ENCODE measurements around the gene CDK1.

CDK1 gene

DNA sequence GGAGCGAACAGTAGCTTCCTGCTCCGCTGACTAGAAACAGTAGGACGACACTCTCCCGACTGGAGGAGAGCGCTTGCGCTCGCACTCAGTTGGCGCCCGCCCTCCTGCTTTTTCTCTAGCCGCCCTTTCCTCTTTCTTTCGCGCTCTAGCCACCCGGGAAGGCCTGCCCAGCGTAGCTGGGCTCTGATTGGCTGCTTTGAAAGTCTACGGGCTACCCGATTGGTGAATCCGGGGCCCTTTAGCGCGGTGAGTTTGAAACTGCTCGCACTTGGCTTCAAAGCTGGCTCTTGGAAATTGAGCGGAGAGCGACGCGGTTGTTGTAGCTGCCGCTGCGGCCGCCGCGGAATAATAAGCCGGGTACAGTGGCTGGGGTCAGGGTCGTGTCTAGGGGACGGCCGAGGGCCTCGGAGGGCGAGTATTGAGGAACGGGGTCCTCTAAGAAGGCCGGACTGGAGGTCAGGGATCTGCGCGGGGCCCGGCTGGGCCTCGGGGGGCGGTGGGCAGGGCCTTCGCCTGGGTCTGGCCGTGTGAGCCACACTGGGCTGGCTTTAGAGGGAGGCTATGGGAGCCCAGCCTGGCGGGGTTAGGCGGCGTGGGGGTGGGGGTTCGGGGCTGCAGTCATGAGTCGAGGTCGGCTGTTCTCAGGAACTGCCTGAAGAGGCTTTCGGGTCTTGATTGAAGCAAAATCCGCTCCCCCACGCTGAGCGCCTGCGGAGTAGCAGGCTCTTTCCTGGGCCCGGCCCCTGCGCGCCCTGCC is at the start of gene CDK1:
TSS of gene CDK1 (plus strand) at position 265 of the 757 bp plus-strand sequence. CDS start 1,688 bp downstream, outside the sequence.
- peak; percentile 98 for DNase-seq

DNA sequence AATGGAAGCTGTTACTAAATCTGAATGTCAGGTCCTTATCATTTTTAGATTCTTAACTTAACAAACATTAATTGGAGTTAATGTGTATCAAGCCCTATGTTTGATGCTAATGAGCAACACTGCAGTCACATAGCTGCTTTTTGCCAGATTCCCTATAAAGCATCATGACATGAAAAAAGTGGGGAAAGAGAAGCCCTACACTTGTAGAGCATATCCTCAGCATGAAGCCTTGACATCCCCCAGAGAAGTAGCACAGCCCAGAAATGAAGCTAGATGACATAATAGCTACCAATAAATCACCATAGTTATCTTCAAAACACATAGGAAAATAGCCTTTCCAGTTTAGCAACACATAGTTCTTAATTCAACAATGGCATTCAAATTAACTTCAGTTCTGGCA is 49.2 kb upstream of the CDK1 start:
- DNase-seq = peak; percentile 39

DNA sequence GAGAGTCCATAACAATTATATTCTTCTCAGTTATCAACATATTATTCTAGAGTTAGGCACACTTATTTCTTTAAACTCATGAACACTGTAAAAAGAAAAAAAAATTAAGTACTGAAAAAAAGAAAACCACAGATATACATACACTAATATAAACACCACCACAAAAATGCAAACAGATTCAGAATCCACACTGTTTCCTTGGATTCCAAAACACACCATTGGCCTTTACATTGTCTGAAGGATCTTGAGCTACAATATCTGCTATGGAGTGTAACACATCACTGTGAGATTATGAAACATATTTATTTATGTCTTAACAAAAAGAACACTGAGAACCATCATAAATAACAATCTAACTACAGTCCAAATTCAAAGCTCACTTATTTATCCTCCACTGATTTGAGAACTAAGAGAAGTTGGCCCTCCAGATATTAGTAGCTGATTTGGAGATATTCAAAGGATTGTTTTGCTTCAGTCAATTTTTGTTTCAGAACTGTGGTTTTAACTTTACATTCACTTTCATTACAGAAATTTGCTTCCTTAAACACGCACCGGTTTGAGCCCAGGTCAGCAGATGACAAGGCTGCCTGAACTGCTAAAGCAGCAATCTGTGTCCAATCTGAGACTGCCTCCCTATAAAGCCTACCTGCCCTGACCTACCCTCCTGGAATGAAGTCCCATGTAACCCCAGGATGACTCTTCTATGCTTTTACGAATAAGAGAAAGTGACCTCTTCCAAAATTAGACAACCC is 47.0 kb upstream of the CDK1 start:
- peak; percentile 66 for DNase-seq

DNA sequence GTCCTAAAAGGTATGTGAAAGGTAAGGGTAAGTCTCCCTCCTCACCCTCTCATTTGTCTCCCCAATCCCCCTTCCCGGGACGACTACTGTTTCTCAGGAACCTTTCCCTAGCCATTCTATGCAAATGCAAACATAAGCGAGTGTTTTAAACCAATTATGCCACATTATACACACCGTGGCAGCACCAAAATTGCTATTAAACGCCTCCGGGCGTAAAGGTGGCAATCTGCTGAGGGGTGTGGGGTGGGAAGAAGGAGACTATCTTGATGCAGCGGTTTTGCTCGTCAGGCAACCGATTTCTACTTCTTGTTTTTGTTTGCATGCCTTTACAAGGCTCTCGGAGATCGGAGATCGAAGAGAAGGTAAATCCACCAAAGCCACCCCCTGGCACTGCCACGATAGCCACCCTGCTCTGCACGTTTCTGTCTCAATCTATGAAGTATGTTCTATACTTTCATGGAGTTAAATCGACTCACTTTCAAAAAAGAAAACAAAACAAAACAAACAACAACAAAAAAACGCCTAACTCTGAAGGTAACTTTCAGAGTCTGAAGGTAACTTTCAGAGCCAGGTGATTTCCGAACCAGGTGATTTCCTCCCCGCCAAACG is 46.0 kb upstream of the CDK1 start:
- peak; percentile 69 for DNase-seq

DNA sequence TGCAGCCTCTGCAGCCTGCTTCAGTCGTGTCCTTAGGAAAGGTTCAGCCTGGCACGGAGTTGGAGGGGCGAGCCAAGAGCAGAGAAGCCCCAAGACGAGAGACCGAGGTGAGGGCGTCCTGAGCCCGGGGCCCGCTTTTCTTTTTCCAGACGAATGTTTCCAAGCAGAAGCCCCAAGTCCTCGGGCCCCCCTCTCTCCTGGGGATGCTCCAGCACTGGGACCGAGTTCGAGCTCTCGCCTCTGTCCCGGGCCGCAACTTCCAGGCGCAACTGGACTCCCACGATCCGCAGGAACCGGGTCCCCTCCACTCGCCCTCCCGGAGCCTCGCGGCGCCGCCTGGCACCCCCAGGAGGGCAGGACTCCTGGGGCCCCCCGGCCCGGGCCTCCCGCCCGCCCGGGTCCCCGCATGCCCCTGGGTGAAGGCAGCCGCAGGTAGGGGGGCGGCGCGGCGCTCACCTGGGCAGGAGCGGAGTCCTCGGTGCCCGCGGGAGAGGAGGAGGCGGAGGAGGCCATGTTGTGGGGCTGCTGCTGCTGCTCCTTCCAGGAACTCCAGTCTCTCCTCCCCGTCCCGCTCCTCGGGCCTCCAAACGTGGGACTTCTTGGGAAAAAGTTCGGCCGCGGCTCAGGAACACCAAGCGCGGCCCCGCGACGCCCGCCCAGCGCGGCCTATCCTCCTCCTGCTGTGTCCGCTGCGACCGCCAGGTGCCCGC is 45.3 kb upstream of the CDK1 start:
- peak; percentile 62 for DNase-seq

DNA sequence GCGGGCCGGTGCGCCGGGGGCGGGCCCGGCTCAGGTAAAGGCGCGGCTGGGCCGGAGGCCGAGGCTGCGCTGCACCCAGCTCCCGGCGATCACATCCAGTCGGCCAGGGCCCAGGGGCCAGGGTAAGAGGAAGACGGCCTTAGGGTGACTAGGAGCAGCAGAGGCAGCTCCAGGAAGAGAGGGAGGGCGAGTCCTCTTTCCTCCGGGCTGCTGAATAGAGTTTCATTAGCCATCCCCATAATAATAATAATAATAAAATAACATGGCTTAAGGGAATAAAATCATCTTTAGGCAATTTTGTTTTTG is 44.8 kb upstream of the CDK1 start:
- DNase-seq = no peak

DNA sequence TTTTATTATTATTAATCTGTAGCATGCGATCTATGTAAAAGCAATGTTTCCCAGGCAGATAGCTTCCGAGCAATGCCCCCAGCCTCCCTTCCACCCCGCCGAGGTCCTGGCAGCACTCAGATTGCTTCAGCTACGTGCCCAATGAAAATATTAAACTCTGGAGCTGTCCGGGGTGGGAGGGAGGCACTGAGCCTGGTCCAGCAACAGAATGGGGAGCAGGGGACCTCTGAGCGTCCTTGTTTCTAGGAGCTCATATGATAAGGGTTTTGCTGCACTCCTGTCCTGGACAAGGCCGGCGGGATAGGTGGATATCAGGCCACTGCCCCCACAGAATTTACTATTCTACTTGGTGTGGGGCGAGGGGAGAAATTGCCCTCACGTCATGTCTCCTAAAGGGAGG is 44.5 kb upstream of the CDK1 start:
- DNase-seq = no peak

DNA sequence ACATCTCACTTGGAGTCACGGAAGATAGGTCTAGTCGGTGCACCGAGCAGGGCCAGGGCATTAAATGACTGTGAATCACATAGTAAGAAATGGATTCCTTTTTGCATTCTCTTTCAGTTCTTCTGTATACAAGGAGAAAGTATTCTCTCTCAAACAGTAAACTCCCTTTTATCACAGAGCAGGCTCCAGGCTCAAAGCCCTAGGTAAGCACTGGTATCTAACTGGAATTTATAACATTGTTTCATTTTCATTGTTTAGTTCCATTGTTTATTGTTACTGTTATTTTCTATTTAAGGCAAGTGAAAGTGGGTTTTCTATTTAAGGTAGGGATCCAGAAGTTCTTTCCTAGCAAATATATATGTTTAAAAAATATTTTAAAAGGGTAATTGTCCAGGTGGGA is 44.1 kb upstream of the CDK1 start:
- DNase-seq = no peak

DNA sequence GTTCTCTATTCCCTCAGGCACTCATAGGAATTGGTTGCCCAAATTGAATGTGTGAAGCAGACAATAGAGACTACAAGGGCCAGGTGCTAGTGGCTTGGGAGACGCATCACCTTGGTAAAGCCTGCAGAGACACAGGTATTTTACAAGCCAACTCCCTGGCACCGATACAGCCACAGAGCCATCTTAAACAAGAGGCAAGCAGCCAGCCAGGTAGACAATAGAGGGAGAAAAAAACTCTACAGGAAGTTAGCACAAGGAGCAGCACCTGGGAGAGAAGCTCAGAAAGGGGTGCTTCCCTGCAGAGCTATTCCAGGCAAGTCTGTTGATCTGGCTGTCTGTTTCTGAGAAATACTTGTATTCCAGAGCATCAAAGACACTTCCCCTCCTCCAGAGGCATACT is 43.0 kb upstream of the CDK1 start:
- DNase-seq = no peak

DNA sequence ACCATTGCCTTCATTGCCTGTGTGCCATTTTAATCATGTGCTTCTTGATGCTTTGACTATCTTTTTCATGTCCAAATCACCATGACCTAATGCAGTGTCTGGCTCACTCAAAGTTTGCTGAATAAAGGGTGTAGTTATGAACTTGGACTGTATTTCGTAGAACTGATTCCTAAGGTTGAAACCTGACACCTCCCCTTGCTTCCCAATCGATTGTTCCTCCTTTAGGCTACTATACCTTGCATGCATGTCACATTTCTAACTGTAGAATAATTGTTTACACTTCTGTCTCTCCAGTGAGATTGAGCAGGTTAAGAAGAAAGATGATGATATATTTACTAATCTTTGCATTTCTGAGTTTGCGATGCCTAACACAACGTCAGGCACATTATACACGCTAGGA is 41.0 kb upstream of the CDK1 start:
- no peak for DNase-seq

DNA sequence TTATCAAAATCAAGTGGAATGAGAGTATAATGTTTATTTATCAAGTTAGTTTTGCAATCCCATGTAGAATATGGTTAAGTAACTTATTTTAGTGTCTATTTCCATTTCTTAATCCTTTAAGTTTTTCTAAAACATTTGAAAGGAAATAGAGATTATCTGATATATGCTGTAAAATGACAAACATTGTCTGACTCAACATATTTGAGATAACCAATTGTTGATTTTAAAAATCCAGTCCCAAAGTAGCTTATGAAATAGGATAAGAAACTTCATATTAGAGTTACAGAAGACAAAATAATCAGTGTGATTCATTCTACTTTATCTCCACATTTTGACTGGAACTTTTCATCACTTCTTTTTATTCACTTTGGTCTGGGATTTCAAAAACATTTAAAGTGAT is 38.7 kb upstream of the CDK1 start:
- DNase-seq = no peak

DNA sequence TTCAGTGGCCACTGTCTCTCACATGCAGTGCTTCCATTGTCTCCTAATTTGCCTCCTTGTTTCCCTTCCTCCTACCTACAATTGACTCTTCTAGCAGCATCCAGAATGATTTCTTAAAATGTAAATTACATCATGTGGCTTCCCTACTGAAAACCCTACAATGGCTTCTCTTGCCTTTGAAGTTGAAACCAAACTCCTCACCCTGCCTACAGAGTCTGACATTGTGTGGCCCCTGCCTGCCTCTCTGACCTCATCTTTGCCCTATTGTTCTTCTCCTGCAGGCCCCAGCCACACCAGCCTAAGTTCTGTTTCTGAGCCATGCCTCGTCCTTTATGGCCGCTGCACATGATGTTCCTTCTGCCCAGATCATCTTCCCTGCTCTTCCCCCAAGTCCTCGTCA is 35.8 kb upstream of the CDK1 start:
- no peak for DNase-seq

DNA sequence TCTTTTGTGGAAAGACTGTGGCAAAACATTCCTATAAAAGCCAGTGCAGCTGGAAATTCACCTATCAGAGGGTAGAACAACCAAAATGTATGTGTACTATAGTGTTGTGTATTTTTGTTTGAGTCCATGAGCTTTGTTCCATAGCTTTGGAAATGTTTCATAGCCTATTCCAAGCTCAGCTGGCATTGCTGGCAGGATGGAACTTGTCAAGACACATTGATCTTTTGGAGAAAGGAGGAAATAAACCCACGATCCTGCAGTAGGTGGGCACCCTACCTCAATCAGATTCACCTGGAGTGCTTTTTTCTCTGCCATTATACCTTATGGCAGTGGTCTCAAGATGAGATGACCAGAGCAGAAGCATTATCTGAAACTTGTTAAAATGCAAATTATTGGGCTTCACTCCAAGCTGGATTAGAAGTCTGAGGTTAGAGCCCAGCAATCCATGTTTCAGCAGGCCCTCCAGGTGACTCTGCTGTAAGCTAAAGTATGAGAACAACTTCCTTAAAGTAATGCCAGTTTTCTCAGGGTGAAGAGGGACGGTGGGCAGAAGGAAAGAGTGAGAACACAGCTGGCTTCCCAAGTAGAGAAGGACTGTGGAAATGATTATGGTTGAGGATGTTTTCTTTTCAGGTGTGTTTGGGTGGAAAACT is 30.3 kb upstream of the CDK1 start:
- no peak for DNase-seq

DNA sequence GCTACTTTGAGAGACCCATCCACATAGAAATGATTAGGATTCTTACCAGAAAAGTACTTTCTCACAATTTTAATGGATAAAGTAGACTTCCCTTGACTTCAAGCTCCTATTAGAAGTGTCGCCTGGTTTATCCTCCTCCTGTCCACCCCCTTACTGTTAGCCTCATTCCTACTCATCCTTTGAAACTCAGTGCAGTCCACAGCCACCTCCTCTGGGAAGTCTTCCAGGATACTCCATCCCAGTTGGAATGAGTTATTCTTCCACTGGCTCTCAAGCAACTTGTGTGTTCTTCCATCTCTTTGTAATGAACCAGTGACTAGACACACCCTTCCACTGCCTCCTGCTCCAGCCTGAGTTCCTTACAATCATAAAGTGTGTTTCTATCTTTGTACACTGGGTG is 25.1 kb upstream of the CDK1 start:
- DNase-seq = no peak

DNA sequence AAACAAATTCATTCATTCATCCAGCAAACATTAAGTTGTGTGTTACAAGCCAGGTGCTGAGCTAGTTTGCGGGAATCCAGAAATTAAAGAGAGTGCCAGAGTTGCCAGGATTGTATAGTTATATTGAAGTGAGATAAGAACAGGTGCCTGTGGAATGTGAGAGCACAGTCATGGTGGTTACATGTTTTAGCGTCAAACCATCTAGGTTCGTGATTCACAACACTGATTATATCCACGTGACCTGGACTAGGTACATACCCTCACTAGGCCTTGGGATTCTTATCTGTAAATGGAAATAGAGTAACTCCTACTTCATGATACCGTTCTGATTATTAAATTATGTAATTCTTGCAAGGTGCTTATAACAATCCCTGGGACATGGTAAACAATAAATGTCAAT is 24.5 kb upstream of the CDK1 start:
- DNase-seq = no peak

DNA sequence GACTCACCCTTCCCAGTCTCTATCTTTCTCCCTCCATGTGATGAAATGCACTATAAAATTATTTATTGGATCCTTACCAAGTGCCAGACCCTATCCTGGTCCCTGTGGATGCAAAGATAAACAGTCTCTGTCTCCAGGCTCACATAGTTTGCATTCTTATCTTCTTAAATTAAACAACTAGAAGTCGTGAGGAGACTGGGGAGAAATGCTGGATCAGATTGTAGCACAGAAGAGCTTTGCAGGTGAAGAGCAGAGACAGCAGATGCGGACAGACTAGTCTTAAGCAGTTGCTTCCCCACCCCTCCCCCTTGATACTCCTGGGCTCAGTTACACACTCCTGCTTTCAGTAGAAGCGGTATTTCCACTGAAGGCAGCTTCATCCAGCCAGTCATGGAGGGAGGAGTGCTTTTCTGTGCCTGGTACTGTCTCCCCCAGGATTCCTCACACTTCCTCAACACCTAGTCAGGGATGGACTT is 20.8 kb upstream of the CDK1 start:
- no peak for DNase-seq

DNA sequence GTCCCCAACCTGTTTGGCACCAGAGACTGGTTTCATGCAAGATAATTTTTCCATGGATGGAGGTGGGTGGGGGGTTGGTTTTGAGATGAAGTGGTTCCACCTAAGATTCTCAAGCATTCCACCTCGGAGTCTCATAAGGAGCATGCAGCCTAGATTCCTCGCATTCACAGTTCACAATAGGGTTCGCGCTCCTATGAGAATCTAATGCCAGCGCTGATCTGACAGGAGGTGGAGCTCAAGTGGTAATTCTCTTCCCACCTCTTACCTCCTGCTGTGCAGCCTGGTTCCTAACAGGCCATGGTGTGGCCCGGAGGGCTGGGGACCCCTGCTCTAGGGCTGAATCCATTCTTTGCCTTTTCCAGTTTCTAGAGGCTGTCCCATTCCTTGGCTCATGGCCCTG is 19.1 kb upstream of the CDK1 start:
- no peak for DNase-seq

DNA sequence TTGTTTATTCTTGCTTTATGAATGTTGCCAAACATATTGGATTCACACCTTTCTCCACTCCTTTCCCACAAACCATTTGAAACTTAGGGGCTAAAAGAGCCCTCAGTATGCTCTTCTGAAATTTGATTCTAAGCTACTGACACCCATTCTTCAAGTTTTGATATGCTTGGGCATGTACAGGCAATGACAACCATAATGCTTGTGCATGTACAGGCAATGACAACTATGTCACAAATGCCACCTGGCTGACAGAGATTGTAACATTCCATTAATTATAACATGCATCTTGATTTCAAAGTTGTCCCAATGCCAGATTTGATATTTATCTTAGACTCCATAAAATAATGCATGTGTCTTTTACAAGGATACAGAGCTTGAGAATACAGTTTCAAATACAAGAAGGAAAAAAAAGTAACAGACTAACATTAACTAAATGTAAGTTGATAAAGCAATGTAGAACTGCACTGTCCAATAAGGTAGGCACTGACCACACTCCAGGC is 17.5 kb upstream of the CDK1 start:
- DNase-seq = no peak

DNA sequence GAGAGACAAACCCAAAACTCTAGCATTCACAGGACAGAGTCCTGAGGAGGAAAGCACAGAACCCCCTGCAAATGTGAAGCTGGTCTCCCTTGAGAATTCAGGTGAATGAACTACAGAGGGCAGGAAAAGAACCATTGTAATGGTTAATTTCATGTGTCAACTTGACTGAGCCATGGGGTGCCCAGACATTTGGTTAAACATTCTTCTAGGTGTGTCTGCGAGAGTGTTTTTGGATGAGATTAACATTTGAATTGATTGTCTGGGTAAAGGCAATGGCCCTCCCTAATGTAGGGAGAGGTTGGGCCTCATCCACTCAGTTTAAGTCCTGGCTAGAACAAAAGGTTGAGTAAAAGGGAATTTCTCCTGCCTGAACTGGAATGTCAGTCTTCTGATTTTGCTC is 15.7 kb upstream of the CDK1 start:
- no peak for DNase-seq

DNA sequence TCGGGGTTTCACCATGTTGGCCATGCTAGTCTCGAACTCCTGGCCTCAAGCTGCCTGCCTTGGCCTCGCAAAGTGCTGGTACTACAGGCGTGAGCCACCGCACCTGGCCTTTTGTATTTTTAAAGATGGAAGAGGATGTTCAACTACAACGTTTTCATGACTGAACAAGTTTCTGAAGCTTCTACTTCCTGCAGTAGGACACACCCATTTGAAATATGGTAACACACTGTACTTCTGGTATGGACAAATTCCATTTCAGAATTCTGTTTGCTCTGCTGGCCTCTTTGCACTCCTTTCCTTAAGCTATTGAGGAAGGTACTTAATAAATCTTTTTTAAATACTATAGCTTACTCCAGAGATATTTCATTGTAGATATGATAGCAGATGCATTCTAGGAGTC is 10.9 kb upstream of the CDK1 start:
- no peak for DNase-seq

DNA sequence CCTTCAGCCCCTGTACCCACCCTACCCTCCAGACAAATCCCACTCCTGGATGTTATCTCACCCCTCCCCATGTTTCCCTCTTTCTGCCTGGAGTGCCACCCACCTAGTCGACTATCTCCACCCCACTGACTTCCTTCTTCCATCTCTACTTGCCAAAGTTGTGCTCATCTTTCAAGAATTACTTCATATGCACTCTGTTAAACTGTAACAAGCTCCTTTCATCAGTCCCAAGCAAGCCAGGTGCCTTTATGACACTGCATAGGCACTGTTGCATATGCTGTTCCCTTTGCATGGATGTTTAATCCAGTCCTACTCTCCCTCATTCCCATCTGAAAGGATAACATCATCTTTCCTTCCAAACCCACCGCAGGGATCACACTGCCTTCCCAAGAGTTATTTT is 8.9 kb upstream of the CDK1 start:
- DNase-seq = no peak

DNA sequence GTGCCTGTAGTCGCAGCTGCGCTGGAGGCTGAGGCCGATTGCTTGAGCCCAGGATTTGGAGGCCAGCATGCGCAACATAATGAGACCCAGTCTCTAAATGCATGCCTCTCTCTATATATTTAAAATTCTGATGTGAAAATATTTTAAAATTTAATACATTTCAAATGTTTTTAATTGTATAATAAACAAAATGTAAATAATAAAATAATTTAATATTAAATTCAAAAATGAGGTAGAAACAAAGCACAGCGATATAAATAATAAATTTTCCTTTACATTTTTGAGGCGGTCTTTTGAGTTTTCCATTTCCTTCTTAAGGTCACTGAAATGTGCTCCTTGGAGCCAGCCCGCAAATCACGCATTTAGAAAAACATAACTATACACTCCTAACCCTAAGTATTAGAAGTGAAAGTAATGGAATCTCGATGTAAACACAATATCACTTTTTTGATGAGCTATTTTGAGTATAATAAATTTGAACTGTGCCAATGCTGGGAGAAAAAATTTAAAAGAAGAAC is 523 bp upstream of the CDK1 start:
- DNase-seq = no peak

Data from CD4-positive, alpha-beta T cell treated with Interleukin-10 for 1 hour (primary cell).